Measurements from ENCODE around the gene SLC38A3.

- TF ChIP-seq CTCF (IDR thresholded peaks at IDR 0.05 in 4 of 5, conservative IDR thresholded peaks at IDR 0.05 in 1 of 5) (no peak), POLR2A (IDR thresholded peaks at IDR 0.05) (no peak)
Observed at GRCh38 chr3:50184242-50184978, 20.7 kb upstream of the SLC38A3 start.

Measured in gastrocnemius medialis (tissue), 4 donors.